ENCODE measurements around the gene TFF2.

TFF2 gene

GRCh38 chr21:42343963-42344510 is 6.8 kb downstream of the TFF2 start:
- no peak for DNase-seq

GRCh38 chr21:42343556-42343955 is 7.2 kb downstream of the TFF2 start:
- no peak for DNase-seq

DNA sequence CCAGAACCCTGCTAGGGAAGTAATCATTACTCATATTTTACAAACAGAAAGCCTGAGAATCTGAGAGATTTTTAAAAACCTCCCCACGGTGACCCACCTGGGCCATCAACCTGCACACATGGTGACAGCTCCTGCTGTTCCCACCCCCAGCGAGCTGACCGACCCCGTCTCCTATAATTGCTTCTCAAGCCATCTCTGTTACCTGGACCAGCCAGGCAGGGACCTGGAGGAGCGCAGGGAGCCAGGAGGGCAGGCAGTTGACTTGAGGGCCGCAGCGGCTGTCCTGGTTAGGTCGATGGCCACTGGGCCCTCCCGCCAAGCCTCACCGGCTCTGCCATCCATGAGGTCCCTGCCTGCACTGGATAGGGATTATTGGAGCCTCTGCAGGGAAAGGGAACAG is 7.7 kb downstream of the TFF2 start:
- DNase-seq: no peak

- DNase-seq: no peak
Observed at GRCh38 chr21:42341776-42342542, 8.8 kb downstream of the TFF2 start.

DNA sequence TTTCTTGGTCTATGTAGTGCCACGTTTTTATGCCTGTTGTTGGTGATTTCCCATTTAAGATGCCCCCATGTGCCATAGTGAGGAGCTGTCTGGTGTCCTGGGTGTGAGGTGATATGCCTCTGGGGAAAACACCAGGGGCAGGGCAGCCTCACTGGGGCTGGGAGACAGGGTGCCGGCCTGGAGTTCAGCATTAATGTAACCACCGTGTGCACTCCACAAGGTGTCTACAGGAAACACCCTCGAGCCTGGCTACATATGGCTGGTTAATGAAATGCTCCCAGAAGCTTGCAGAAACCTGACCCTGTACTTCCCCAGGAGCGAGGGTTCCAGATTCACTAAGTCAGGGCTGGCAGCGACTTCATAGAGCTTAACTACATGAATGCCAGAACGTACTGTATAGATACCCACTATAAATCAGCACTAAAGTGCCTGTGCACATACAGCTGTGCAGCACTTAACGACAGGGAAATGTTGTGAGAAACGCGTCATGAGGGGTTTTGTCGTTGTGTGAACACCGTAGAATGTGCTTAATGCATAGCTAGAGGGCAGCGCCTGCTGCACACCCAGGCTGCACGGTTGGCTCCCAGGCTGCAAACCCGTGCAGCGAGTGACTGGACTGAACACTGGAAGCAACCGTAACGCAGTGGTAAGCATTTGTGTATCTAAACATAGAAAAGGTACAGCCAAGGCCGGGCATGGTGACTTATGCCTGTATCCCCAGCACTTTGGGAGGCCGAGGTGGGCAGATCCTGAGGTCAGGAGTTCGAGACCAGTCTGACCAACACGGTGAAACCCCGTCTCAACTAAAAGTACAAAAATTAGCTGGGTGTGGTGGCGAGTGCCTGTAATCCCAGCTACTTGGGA is 10.4 kb downstream of the TFF2 start:
- DNase-seq: no peak

- DNase-seq: no peak
Observed at GRCh38 chr21:42338729-42339715, 11.8 kb downstream of the TFF2 start.

DNA sequence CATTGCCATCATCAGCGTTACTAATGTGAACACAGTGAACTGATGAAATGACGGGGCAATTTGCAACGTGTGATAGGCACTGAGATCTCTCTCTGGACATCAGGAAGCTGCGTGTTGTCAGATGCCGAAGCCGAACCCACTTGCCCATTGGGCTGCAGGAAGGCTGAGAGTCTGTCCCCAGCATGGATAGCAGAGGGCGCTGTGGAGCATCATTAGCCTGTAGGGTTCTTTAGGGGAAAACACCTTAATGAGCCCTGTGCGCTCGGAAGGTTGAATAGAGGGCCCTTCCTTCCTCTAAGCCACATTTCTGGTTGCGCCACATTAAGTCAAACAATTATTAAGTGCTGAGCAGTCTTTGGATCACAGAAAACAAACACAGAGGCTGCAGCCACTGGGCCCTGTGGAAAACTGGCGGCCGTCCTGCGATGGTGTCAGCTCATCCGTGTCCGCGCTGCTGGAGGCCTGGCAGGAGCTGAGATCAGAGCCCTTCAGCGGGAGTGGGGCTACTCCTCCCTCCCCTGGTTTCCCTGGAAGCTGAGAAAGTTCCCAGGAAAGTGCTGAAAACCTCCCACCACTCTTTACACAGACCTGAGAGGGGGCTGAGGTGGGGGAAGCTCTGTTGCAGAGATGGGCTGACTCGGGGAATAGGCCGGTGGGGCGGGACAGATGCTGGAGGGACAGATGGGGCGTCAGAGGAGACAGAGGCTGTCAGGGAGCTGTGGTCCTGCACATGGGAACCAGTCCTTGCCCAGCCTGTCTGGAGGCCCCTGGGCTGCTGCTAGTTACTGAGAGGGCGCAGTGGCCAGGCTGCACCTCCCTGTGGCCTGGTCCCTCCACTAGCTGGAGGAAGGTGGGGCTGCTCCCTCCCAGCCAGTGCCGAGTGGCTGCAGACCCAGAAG is 12.7 kb downstream of the TFF2 start:
- peak; percentile 89 for DNase-seq

- DNase-seq: no peak
Observed at GRCh38 chr21:42337276-42337675, 13.5 kb downstream of the TFF2 start.

DNA sequence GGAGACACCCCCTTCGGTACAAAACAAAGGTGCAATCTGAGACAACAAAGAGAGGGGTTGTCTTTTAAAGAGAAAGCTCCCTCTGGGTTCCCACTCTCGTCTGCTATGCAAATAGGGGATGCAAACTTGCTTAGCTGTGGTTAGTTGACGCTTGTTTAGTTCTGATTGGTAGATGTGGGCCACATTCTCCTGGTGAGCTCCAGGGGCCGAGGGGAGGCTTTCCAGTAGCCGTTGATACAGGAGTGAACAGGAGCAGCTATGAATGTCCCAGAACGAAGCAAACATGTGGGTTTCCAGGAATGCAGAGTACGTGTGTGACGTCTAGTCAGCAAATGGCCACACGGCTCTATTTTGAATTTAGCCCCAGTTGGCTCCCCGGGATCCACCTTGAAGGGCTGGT is 14.7 kb downstream of the TFF2 start:
- DNase-seq: no peak

DNA sequence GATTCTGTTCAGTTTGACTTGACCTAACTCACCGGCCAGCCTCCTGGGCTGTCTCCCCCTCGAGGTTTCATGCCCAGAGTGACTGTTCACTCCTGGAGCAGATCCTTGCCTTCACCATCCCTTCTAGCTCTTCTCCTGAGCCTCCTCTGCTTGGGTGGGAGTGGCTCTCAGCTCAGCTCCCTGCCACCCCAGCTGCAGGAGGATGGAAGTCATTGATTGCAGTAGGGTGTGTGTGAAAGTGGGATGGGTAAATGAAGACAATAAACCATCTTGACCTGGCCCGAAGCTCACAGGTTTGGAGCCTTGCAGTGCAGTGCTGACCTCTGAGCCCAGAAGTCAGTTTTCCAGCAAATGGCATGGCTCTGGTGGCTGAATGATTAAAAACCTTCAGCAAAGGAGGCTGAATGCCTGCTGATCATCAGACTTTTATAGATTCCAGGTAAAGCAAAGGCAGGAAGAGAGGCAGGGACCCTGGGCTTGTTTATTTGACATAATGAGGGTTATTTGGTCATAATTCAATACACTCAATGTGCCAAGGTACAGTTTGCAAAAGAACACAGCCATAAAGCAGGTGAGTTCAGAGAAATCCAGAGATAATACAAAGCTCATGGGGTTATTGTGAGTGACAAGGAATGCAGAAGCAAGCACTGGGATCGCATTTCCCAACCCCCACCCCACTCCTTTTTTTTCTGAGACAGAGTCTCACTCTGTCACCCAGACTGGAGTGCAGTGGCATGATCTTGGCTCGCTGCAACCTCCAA is 18.1 kb downstream of the TFF2 start:
- DNase-seq: no peak

DNA sequence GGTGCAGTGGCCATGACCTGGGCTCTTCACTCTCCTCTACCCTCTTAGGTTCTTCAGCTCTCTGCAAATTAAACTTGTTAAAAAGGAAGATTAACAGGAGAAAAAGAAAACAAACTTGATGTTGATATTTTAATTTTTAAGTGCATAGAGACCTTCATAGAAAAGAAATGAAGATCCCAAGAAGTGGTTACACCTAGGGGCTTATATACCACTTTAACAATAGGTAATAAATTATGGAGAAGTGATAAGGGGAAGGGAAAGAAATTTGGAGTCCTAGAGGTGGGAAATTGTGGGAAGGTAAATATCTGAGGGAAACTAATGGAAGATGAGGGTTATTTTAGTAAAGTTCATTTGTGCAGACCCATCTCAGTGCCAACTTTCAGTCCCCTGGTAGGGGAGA is 19.1 kb downstream of the TFF2 start:
- DNase-seq: no peak

DNA sequence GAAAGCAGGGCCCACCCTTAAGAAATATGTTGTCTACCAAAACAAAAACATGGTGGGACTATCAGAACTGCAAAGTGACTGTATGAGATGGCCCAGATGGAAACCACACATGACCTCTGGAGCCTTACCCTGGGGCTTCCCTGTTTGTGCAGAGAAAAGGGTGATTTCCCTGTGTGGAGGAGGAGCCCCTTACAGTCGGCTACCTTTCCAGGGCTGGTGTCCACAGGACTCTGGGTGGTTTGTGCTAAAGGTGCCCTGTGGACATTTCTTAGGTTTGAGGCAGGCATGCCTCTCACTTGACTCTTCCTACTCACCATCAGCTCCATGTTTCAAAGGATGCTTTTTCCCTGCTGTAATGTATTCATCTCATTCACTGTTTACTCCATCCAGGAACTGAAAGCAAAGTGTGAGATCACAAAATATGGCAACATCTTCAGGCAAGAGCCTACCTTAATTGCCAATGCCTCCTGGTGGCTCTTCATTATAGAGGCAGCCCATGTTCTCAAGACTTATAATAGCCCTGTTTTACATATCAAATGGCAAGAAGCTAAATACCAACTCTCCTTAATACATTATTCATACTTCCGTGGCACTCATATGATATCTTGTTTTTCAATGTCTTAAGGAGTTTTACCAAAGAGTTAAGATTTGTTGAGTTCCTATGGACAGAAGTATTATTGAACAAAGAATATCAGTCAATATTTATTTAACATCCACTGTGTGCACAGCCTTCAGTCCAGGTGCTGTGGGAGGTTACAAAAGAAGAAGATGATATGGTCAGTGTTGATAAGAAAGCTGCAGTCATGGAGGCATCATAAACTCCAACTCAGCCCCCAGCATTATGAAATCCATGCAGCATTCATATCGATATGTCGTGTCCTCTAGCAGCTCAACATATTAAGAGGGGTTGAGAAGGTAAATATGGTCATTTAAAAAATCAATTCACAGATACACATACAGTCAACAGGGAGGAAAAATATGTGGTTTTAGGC is 20.1 kb downstream of the TFF2 start:
- no peak for DNase-seq

GRCh38 chr21:42324896-42325295 is 25.9 kb downstream of the TFF2 start:
- DNase-seq: no peak

GRCh38 chr21:42321845-42322244 is 28.9 kb downstream of the TFF2 start:
- no peak for DNase-seq

- no peak for DNase-seq
Observed at GRCh38 chr21:42321231-42321630, 29.6 kb downstream of the TFF2 start.

- no peak for DNase-seq
Observed at GRCh38 chr21:42320791-42321190, 30.0 kb downstream of the TFF2 start.

DNA sequence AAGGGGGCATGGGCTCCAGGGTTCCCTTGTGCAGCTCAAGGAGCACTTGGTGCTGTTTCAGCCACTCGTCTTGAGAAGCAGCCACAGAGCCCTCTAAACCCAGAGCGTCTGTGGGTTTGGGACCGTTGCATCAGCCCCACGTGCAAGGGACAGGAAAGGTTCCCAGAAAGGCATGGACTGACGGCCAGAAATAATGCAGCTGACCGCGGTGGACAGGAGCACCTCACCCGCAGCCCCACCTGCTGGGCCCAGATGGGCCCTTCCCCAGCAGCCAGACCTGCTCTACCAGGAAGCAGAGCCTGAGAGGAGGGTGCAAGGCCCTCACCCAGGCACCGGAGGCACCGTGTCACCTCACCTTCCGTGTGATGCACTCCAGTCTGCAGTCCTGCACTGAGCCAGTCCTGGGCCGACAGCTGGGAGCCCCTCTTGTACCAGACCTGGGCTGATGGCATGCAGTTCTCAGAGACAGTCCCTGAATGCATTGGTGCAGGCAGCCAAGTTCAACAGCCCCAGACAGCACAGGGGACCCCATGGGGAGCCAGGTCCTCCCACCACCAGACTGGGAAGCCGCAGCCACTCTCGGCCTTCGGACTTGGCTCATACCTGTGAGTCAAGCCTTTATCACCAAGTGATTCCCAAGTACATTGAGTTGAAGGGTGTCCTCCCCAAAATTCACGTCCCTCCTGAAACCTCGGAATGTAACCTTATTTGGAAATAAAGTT is 30.8 kb downstream of the TFF2 start:
- DNase-seq: no peak

DNA sequence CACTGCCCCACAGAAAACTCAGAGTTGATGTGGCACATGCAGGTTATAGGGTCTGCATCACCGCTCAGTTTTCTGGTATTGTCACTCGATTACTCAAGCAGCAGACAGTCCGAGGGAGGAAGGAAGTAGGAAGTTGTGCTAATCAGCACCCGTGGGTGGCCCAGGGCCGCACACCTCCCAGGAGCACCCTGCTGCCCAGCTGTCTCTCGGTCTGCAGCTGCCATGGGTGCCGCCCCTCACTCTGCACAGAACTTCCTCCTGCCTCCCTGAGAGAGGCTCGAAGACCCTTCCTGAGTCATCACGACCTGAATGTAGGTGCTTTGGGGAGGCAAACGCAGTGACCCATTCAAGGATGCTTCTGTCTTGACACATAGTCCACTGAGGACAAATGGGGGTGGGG is 31.4 kb downstream of the TFF2 start:
- DNase-seq: no peak

Measured in stimulated activated CD4-positive, alpha-beta T cell treated with anti-CD3 and anti-CD28 coated beads, Interleukin-15, amount 100 ng/mL, for 24 hours (primary cell).